GM21390 (cell line): ENCODE results near the gene CAGE1.
A peak's percentile ranks its signal among the peaks of the same experiment; 100 is the strongest.

Experiments
- ATAC-seq: cut with Tn5 transposase; IDR thresholded peaks from one replicate; pipeline ENCODE4 v1.9.1; 2021; ENCODE audit not compliant: unreplicated experiment

Gene CAGE1

GRCh38 chr6:7312616-7313504 lies 76.7 kb downstream of the CAGE1 start, which contains the start of gene SSR1:
Gene SSR1, minus strand, starts transcription at chr6:7313199. Its CDS starts 79 bp downstream, at chr6:7313120.
- ATAC-seq: peak; percentile 98

- ATAC-seq: no peak
Observed at GRCh38 chr6:7311917-7312615, 77.5 kb downstream of the CAGE1 start.

- ATAC-seq: no peak
Observed at GRCh38 chr6:7311176-7311575, 78.4 kb downstream of the CAGE1 start.

- no peak for ATAC-seq
Observed at GRCh38 chr6:7309050-7309449, 80.5 kb downstream of the CAGE1 start.

GRCh38 chr6:7307533-7307932 lies 82.0 kb downstream of the CAGE1 start:
- ATAC-seq: no peak

- ATAC-seq: no peak
Observed at GRCh38 chr6:7304821-7305220, 84.7 kb downstream of the CAGE1 start.

- no peak for ATAC-seq
Observed at GRCh38 chr6:7301702-7302101, 87.8 kb downstream of the CAGE1 start.

- ATAC-seq: no peak
Observed at GRCh38 chr6:7300926-7301325, 88.6 kb downstream of the CAGE1 start.

- ATAC-seq: no peak
Observed at GRCh38 chr6:7298113-7298512, 91.4 kb downstream of the CAGE1 start.

- no peak for ATAC-seq
Observed at GRCh38 chr6:7296602-7297001, 92.9 kb downstream of the CAGE1 start.

- ATAC-seq: no peak
Observed at GRCh38 chr6:7295916-7296315, 93.6 kb downstream of the CAGE1 start.

GRCh38 chr6:7292596-7293255 lies 96.8 kb downstream of the CAGE1 start:
- ATAC-seq: no peak

- no peak for ATAC-seq
Observed at GRCh38 chr6:7290079-7290478, 99.5 kb downstream of the CAGE1 start.

GRCh38 chr6:7285416-7285815 lies 104.1 kb downstream of the CAGE1 start:
- no peak for ATAC-seq

- ATAC-seq: no peak
Observed at GRCh38 chr6:7283676-7284075, 105.9 kb downstream of the CAGE1 start.

GRCh38 chr6:7282097-7282906 lies 107.2 kb downstream of the CAGE1 start:
- no peak for ATAC-seq
